ENCODE measurements around the gene LETM1.

The LETM1 gene

GRCh38 chr4:1762264-1763010, 93.5 kb downstream of the LETM1 start:
- no peak for DNase-seq (ENCODE audit: low read depth)
